Forelimb muscle (tissue), 1 donor: Measurements from ENCODE around the gene MMP15. TPM values are rescaled to one million over a fixed set of nuclear protein-coding genes. Genes with fewer than 3 reads are reported as not detected.
"Not testable (repeated sequence)": the region's sequence is repeated elsewhere in the genome, so short reads cannot be mapped to it uniquely, and the experiment has no call there.

ENCODE experiments used
- DNase-seq: peaks from one replicate; pipeline ENCODE4 v3.0.0-alpha.2; 2013; ENCODE audit warnings: low read depth
- polyA plus RNA-seq: library from polyadenylated mRNA; unstranded; fragments of 120-200 nt; gene quantifications from one replicate; pipeline ENCODE4 v1.2.1, GENCODE V29; 2013; ENCODE audit not compliant: insufficient read length

MMP15 gene
- polyA plus RNA-seq, 1 donor = 24.4 TPM

DNA sequence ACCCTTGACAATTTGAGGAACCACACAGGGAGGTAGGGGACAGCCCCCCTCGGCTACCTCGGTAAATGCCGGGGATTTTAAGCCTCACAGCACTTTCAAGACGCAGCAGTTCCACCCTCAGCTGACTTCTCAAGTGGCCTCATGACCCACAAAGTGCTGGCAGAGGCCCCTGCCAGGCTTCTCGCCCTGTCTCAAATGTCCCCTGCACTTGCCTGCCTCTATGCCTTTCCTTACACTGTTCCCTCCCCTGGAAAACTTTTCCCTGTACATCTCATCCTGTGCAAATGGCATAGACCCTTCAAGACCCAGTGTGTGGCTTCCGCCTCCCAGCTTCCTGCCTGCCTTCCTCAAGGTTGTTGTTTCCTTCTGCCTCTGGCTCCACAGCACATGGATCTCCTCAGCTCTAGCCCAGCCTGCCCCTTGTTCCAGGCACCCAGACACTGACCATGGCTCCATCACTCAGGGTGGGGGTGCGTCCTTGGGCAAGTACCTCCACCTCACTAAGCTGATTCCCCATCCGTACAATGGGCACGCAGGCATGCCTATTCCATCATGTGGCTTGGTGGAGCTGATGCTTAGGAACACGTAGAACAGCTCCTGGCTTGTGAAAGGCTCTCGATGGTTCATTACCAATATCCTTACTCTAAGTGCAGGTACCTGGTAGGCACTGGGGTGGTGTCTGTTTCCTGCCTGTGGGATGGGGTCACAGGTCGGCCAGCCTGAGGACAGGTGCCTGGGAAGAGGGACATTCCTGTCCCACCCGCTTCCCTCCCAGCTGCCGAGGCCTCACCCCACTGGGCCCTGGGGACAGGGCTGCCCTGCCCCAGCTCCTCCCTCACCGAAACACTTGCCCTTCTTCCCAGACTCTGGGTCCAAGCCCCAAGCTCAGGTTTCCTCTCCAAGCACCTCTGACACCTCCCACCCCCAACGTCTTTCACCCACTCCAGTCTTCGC lies 24.0 kb downstream of the MMP15 start:
- no peak for DNase-seq

GRCh38 chr16:58051296-58051695 lies 25.7 kb downstream of the MMP15 start:
- DNase-seq = no peak

- no peak for DNase-seq
These were observed 26.5 kb downstream of the MMP15 start for GRCh38 chr16:58051821-58052603.

- no peak for DNase-seq
These were observed 28.1 kb downstream of the MMP15 start for GRCh38 chr16:58053682-58054005.

GRCh38 chr16:58054289-58054688 lies 28.7 kb downstream of the MMP15 start:
- no peak for DNase-seq

GRCh38 chr16:58056580-58056979 lies 31.0 kb downstream of the MMP15 start:
- no peak for DNase-seq

DNA sequence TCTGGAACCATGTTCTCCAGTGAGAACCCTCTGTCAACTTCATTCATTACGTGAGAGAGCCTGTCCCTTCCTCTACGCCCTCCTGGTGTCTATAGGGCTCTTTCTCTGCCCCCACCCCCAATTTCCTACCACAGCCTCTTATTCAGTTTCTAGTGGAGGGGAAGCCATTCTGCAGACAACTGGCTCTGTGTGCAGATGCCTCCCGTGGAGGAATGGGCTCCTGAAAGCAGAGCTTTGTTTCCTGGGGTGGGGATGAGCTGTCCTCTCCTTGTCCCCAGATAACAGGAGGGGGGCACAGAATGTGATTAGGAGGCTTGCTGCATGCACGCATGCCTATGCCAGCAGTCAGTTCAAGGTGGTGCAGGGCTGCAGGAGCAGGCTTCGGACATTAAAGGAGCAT lies 31.6 kb downstream of the MMP15 start:
- no peak for DNase-seq

DNA sequence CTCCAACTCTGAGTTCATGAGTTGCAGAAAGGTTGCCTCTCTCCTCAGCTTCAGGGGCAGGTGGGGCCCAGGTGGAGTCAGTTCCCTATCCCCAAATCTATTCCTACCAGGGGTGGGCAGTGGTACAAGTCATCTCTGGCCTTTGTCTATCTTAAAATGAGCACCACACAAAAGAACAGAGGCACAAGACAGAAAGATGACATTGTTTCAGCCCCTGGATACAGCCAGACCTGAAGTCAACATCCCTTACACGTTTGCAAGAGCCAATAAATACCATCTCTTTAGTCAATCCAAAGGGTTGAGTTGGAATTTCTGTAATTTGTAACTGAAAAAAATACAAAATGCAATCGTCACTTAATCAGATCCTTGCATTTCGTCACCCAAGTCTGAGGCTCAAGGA lies 32.2 kb downstream of the MMP15 start:
- no peak for DNase-seq

DNA sequence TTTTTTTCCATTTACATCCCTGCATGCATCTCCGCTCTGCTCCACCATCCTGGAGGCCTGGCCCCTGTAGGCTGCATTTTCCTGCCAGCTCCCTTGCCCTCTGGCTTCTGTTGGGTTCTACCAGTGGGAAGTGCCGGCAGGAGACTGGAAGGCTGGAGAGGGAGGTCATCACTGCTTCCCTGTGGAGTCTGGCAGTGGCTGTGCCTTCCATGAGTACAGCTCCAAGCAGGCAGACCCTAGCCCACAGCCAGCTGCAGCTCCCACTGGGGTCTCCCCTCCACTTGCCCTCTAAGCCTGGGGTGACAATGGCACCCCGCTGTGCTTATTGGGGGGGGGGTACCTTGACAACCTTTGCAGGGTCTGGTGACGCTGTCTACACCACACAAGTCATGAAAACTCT lies 37.3 kb downstream of the MMP15 start:
- no peak for DNase-seq

- no peak for DNase-seq
These were observed 38.0 kb downstream of the MMP15 start for GRCh38 chr16:58063377-58064076.

GRCh38 chr16:58070585-58070984 lies 45.0 kb downstream of the MMP15 start:
- no peak for DNase-seq

- not testable (repeated sequence) for DNase-seq
These were observed 46.6 kb downstream of the MMP15 start for GRCh38 chr16:58072134-58072533.

DNA sequence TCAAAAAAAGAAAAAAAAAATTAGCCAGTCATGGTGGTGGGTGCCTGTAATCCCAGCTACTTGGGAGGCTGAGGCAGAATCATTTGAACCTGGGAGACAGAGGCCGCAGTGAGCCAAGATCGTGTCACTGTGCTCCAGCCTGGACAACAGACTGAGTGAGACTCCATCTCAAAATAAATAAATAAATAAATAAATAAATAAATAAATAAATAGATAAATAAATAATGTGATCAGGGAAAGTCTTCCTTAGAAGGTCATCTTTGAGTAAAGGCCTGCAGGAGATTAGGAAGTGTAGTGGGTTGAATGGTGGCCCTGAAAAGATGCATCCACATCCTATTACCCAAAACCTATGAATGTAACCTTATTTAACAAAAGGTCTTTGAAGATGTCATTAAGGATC lies 47.5 kb downstream of the MMP15 start:
- DNase-seq = not testable (repeated sequence)

GRCh38 chr16:58074657-58075056 lies 49.1 kb downstream of the MMP15 start:
- DNase-seq = no peak

- no peak for DNase-seq
These were observed 51.0 kb downstream of the MMP15 start for GRCh38 chr16:58076514-58076913.

DNA sequence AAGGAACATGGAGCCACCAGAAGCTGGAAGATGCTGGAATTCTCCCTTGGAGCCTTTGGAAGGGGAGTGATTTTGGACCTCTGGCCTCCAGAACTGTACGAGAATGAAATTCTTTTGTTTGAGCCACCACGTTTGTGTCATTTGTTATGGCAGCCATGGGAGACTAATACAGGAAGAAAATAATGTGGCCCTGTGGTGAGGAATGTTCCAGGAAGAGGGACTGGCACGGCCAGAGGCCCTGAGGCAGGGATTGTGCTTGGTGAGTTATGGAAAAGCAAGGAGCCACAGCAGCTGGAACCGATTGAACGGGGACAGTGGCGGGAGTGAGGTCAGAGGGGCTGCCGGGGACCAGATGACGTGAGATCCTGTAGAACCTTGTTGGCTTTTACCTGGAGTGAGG lies 52.2 kb downstream of the MMP15 start:
- no peak for DNase-seq

- not testable (repeated sequence) for DNase-seq
These were observed 55.1 kb downstream of the MMP15 start for GRCh38 chr16:58080657-58081056.

- no peak for DNase-seq
These were observed 56.8 kb downstream of the MMP15 start for GRCh38 chr16:58082381-58082780.

GRCh38 chr16:58084635-58085034 lies 59.1 kb downstream of the MMP15 start:
- no peak for DNase-seq

- no peak for DNase-seq
These were observed 59.6 kb downstream of the MMP15 start for GRCh38 chr16:58085171-58085570.

- DNase-seq = no peak
These were observed 60.2 kb downstream of the MMP15 start for GRCh38 chr16:58085584-58086251.
